GM10266 (cell line): ENCODE measurements around the gene ARHGEF40.
A peak's percentile ranks its signal among the peaks of the same experiment; 100 is the strongest.

Source experiments
- DNase-seq: peaks from one replicate; pipeline ENCODE4 v3.0.0; 2012; ENCODE audit errors: extremely low spot score
- CTCF ChIP-seq: IDR thresholded peaks from 2 replicates; pipeline ENCODE4 v1.5.1; 2012; ENCODE audit warnings: mild to moderate bottlenecking, low read depth; ENCODE audit not compliant: control insufficient read depth, insufficient read depth; ENCODE audit errors: missing control alignments

ARHGEF40 gene

GRCh38 chr14:21070083-21070609 is at the start of gene ARHGEF40:
ARHGEF40 (plus strand) TSS chr14:21070304; CDS start chr14:21070397, 93 bp downstream.
- TF ChIP-seq CTCF = no peak
- peak; percentile 53 for DNase-seq

DNA sequence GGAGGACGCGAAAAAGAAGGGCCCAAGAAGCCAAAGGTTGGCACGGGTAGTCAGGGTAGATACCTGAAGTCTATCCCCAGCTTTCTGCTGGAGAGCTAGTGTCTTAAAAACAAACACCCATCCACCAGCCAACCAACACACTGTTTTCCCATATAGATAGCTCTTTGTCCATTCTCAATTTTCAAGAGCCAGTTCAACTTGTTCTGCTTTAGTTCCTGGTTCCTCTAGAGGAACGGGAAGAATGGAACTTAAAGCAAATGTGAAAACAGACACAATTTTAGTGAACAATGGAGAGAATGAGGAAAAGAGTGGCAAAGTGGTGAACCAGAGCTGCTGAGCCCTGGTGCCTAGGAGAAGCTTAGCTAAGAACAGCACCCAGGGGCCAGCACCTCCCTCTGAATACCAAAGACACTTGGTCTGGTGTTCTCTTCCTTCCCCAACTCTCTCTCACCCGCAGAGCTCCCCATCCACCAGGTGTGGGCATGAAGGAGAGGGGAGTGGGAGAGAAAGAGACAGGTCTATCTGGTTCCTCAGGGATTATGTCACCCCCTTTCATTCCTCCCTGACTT is 49.0 kb upstream of the ARHGEF40 start:
- no peak for TF ChIP-seq CTCF
- no peak for DNase-seq

DNA sequence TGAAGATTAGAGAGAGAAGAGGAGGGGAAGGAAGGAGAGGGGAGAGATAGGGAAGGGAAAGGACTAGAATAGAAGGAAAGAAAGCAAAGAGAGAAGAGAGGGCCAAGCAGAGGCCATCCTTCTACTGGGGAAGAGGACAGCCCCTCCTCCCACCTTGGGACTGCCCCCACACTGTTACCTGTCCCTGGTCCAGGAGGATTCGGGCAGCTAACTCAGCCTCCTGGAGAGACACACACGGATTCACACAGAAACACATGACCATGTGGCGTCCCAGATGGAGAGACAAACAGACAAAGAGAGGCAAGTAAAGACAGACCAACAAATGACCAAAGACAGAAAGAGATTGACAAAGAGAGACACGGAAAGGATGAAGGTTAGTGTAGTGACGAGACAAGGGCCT is 47.4 kb upstream of the ARHGEF40 start:
- TF ChIP-seq CTCF = no peak
- DNase-seq = no peak

DNA sequence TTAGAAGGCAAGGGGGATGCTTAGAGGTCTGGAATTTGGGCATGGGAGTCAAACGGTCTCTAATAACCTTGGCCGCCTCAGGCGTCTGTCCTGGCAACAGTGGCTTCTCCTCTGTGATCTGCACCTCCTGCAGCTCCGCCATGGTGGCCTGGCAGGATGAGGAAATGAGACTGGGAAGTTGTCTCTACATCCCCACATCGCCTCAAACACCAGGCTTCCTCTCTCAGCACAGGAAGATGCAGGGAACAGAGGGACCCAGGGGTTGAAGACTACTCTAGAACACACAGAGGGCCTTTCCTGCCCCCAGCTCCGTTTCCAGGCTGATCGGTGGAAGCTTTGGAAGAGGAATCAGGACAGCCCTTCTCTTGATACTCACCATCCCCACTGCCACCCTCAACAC is 46.9 kb upstream of the ARHGEF40 start:
- no peak for TF ChIP-seq CTCF
- no peak for DNase-seq

DNA sequence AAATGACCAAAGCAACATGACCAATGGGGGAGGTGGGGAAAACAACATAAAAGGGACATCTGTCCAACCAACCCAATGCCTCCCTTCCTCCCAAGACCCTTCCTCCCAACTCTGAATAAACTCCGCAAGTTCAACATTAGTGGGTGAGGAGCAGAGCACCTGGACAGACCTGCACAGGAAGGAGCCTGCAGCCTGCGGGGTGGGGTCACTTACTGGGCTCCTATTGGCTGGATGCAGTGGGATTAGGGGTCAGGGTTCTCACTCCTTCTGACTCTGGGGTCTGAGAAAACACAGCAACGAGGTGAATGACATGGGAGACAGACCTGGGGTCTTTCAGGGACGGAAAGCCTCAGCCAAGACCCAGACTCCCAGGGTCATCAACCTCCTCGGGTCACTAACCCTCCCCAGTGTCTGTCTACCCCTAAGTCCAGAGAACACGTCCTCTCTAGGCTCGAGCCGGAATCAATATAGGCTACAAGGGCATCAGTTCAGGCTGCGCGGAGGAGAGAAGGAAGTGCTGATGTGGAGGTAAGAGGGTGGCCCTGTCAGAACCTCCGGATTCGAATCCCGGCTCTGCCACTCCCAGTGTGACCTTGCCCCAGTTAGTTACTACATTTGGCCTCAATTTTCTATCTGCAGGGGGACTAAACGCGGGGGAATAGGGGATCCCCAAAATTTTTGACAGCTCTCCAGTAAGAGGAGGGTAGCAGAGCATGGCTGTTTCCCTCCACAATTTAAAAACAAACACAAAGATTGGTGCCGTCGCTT is 46.1 kb upstream of the ARHGEF40 start:
- TF ChIP-seq CTCF = no peak
- no peak for DNase-seq

DNA sequence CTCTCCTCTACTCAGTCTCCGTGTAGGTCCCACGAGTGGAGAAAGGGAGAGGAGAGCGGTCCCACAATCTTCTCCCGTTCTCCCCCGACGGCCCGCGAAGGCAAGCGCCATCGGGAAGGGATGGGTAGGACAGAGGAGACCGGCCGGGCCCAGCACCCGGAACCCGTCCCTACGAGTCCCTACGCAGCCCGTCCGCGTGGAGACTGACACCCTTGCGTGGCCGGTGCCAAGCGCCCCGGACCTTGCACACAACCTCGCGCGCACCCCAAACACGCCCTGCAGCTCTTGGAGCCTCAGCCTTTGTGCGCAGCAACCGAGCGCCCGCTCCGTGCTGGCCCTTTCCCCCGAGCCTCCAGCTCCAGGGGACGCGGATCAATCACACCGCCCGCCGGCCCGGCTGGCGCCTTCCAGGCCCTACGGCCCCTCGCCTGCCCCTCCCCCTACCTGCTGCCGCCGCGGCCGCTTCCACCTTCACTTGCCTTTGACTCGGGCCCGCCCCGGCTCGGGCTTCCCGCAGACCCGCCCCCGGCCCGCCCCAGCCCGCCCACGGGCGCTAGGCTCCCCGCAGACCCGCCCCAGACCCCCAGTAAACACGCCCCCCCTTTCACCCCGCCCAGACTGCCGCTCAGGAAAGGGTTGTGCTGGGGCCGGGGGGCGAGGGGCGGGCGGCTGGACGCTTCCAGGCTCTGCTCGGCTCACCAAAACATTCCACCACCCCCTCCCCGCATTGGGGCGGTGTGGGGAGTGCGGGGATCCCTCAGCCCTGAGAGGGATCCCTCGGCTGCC is 45.3 kb upstream of the ARHGEF40 start, which contains the start of gene NDRG2:
NDRG2 (minus strand) TSS at position 477 of the 786 bp plus-strand sequence. CDS start 1,746 bp downstream, outside the sequence.
- peak; percentile 75 for DNase-seq
- no peak for TF ChIP-seq CTCF
